Vagina (tissue), 2 donors: ENCODE results near the gene ARHGDIB. TPM values are rescaled to one million over a fixed set of nuclear protein-coding genes. Genes with fewer than 3 reads are reported as not detected.

Experiments
- DNase-seq, 2 donors: peaks; one replicate each; pipeline ENCODE4 v3.0.0-alpha.2; 2017; ENCODE audit errors: extremely low spot score in 2 of 2
- H3K27ac ChIP-seq: fragments of 200-600 bp; sonication (generic); one replicate; pipeline ENCODE4 v1.5.1; 2019
- H3K27me3 ChIP-seq: fragments of 200-600 bp; sonication (generic); one replicate; pipeline ENCODE4 v1.5.1; 2019
- H3K36me3 ChIP-seq, 2 donors: fragments of 200-600 bp; sonication (generic); one replicate each; pipeline ENCODE4 v1.5.1; 2017 to 2019
- H3K4me1 ChIP-seq: fragments of 200-600 bp; sonication (generic); one replicate; pipeline ENCODE4 v1.5.1; 2019
- H3K4me3 ChIP-seq, 2 donors: fragments of 200-600 bp; sonication (generic); 1 replicate in 1 of 2; 2 replicates in 1 of 2; pipeline ENCODE4 v1.5.1; 2016 to 2019
- H3K9me3 ChIP-seq: fragments of 200-600 bp; sonication (generic); one replicate; pipeline ENCODE4 v1.5.1; 2019
- CTCF ChIP-seq, 3 experiments: fragments of 450-650 bp in 2 of 3; fragments of 200-600 bp in 1 of 3; sonication (generic) in 1 of 3; IDR thresholded peaks; one replicate each; pipeline ENCODE4 v1.5.1; 2017 to 2019; ENCODE audit warnings: antibody characterized with exemption in 3 of 3, mild to moderate bottlenecking in 2 of 3, moderate library complexity in 2 of 3
- POLR2A ChIP-seq, 2 donors: fragments of 450-650 bp; IDR thresholded peaks; one replicate each; pipeline ENCODE4 v1.6.1; 2017; ENCODE audit warnings: antibody characterized with exemption in 2 of 2, mild to moderate bottlenecking in 2 of 2, moderate library complexity in 2 of 2
- POLR2AphosphoS5 ChIP-seq, 2 donors: sonication (generic); formaldehyde crosslinking; IDR thresholded peaks; one replicate each; pipeline ENCODE4 v1.9.0; 2017; ENCODE audit warnings: antibody characterized with exemption in 2 of 2, mild to moderate bottlenecking in 2 of 2, low read depth in 1 of 2; ENCODE audit not compliant: insufficient read depth in 1 of 2
- intact Hi-C: fragments of 100-400 bp; cut with DNase I; formaldehyde crosslinking; loops from one replicate; pipeline ENCODE4 v1.15.1; 2023
- total RNA-seq: library from RNA; depleted of rRNA; stranded (reverse); fragments of >200 nt; gene quantifications from one replicate; pipeline ENCODE4 v1.2.3, GENCODE V29; 2016

ARHGDIB gene
- total RNA-seq, 1 donor from 2014 or later, result 153 TPM

- no peak overlapping the region for H3K27ac ChIP-seq
- intact Hi-C loops, result no loop called here
These were observed 31.1 kb downstream of the ARHGDIB start for GRCh38 chr12:14930299-14930698.

GRCh38 chr12:14928931-14929330 lies 32.5 kb downstream of the ARHGDIB start:
- Histone ChIP-seq H3K4me1 (peaks cover 30% of the 10 kb centered on the region), H3K4me3 (no peak overlapping the region)

More at GRCh38 chr12:14930299-14930698, 31.1 kb downstream of the ARHGDIB start:
- Histone ChIP-seq H3K27me3 (no peaks in the 10 kb centered on the region), H3K4me1 (peaks cover 30% of the 10 kb centered on the region), H3K4me3 (no peak overlapping the region), H3K9me3 (no peaks in the 10 kb centered on the region), H3K36me3 (no peaks in the 10 kb centered on the region)
- DNase-seq, result no peak
- no peak for TF ChIP-seq CTCF (IDR thresholded peaks at IDR 0.05)
- TF ChIP-seq POLR2A (IDR thresholded peaks at IDR 0.05), result no peak
- TF ChIP-seq POLR2AphosphoS5 (IDR thresholded peaks at IDR 0.05; ENCODE audit: insufficient read depth in 1 of 2, low read depth in 1 of 2), result no peak

GRCh38 chr12:14927267-14927666 lies 34.1 kb downstream of the ARHGDIB start:
- no peak overlapping the region for H3K27ac ChIP-seq
- no peaks in the 10 kb centered on the region for H3K9me3 ChIP-seq
- DNase-seq, result no peak
- no peak overlapping the region for H3K4me3 ChIP-seq
- no peaks in the 10 kb centered on the region for H3K27me3 ChIP-seq
- TF ChIP-seq POLR2A (IDR thresholded peaks at IDR 0.05) (no peak), POLR2AphosphoS5 (IDR thresholded peaks at IDR 0.05; ENCODE audit: insufficient read depth in 1 of 2, low read depth in 1 of 2) (no peak), CTCF (IDR thresholded peaks at IDR 0.05) (no peak)
- no peaks in the 10 kb centered on the region for H3K36me3 ChIP-seq
- intact Hi-C loops, result no loop called here
- H3K4me1 ChIP-seq, result peaks cover 30% of the 10 kb centered on the region

More at GRCh38 chr12:14928931-14929330, 32.5 kb downstream of the ARHGDIB start:
- H3K27me3 ChIP-seq, result no peaks in the 10 kb centered on the region
- H3K27ac ChIP-seq, result no peak overlapping the region
- no peaks in the 10 kb centered on the region for H3K36me3 ChIP-seq
- no peak for DNase-seq
- no peak for TF ChIP-seq POLR2A (IDR thresholded peaks at IDR 0.05)
- no peak for TF ChIP-seq CTCF (IDR thresholded peaks at IDR 0.05)
- TF ChIP-seq POLR2AphosphoS5 (IDR thresholded peaks at IDR 0.05; ENCODE audit: insufficient read depth in 1 of 2, low read depth in 1 of 2), result no peak
- H3K9me3 ChIP-seq, result no peaks in the 10 kb centered on the region
- intact Hi-C loops, result no loop called here

GRCh38 chr12:14924541-14924940 lies 36.9 kb downstream of the ARHGDIB start:
- Histone ChIP-seq H3K4me1 (peaks cover 10% of the 10 kb centered on the region), H3K27ac (no peak overlapping the region), H3K27me3 (no peaks in the 10 kb centered on the region), H3K4me3 (no peak overlapping the region), H3K9me3 (no peaks in the 10 kb centered on the region), H3K36me3 (no peaks in the 10 kb centered on the region)
- TF ChIP-seq POLR2AphosphoS5 (IDR thresholded peaks at IDR 0.05; ENCODE audit: insufficient read depth in 1 of 2, low read depth in 1 of 2) (no peak), POLR2A (IDR thresholded peaks at IDR 0.05) (no peak), CTCF (IDR thresholded peaks at IDR 0.05) (no peak)
- DNase-seq, result no peak
- intact Hi-C loops, result no loop called here

- intact Hi-C loops, result no loop called here
- H3K27me3 ChIP-seq, result no peaks in the 10 kb centered on the region
- no peak for DNase-seq
- H3K4me1 ChIP-seq, result peaks cover 4% of the 10 kb centered on the region
- H3K36me3 ChIP-seq, result no peaks in the 10 kb centered on the region
- TF ChIP-seq CTCF (IDR thresholded peaks at IDR 0.05), result no peak
- no peak for TF ChIP-seq POLR2AphosphoS5 (IDR thresholded peaks at IDR 0.05; ENCODE audit: insufficient read depth in 1 of 2, low read depth in 1 of 2)
- no peak for TF ChIP-seq POLR2A (IDR thresholded peaks at IDR 0.05)
- no peak overlapping the region for H3K4me3 ChIP-seq
- no peaks in the 10 kb centered on the region for H3K9me3 ChIP-seq
- H3K27ac ChIP-seq, result no peak overlapping the region
These were observed 37.5 kb downstream of the ARHGDIB start for GRCh38 chr12:14923944-14924343.
